ENCODE data around the gene P4HA1. TPM values are rescaled to one million over a fixed set of nuclear protein-coding genes. Genes with fewer than 3 reads are reported as not detected.

The P4HA1 gene
- total and polyA plus RNA-seq, 9 of the 15 experiments (the other 6 are each of a cell fraction or from before 2014, with no cell fraction given): 20.2 to 177 (median 28.6) TPM

DNA sequence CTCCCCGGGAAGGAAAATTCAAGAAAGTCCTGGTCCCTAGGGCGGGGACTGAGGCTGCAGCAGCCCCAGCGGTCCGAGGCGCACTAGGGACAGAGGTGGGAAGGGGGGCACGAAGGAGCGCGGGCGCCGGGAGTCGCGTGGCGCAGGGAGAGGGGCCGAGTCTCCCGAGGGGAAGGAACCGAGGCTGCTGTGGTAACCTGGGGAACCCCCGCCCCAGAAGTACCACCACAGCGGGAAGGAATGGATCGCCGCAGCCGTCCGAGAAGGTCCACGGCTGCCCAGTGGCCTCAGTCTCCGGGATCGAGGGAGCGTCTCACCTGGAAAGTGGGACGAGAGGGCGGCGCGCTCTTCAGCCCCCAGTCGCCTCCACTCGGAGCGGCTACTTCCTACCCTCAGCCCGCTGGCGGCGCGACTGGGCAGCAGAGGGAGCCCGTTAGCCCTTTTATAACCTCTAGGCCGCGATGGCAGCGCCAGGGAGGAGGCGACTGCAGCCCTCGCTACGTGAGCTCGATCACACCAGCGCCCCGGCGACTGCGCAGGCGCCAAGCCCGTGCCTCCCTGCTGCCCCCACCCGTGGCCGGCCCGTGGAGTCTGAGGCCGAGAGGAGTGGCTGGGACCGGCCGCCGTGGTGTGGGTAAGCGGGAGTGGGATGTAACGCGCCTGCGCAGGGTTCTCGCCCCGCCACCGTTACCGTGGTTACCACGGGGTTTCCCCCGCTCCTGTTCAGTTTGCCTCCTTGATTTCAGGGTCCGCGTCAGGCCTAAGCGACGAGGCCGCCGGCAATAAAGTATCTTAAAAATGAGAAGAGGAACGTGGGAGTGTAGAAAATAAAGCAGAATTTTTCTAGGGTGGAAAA is at the start of gene P4HA1 (continued):
- TF ChIP-seq MYC (IDR thresholded peaks at IDR 0.05; ENCODE audit: low read depth, low read length): peak; percentile 81
- TF ChIP-seq MYC (CRISPR knock-in tag; IDR thresholded peaks at IDR 0.05; ENCODE audit: borderline replicate concordance, low read depth): peak; percentile 58; the same call in 1 of the 2 replicates
- TF ChIP-seq ZNF507 (tag; conservative IDR thresholded peaks at IDR 0.05): no peak
- TF ChIP-seq ZNF3 (CRISPR knock-in tag; IDR thresholded peaks at IDR 0.05): no peak
- TF ChIP-seq CBX3 (IDR thresholded peaks at IDR 0.05; ENCODE audit: borderline replicate concordance in 1 of 2, low read length in 2 of 2): peak in 1 of 2 experiments; percentile 89; a peak in 2 of 3 replicates
- 0 out of 2 replicates have a peak, but pooled peaks have one; percentile 22 for TF ChIP-seq ARID3A (IDR thresholded peaks at IDR 0.05; ENCODE audit: borderline replicate concordance, low read depth, low read length)
- no peak for TF ChIP-seq RBM17 (IDR thresholded peaks at IDR 0.05; ENCODE audit: borderline replicate concordance, low read depth, low read length)
- TF ChIP-seq ASH1L (IDR thresholded peaks at IDR 0.05; ENCODE audit: borderline replicate concordance, low read depth, partially characterized antibody): no peak
- peak; percentile 61; the same call in 1 of the 2 replicates for TF ChIP-seq SMARCE1 (IDR thresholded peaks at IDR 0.05)
- TF ChIP-seq ZNF253 (CRISPR knock-in tag; conservative IDR thresholded peaks at IDR 0.05): no peak
- TF ChIP-seq, protein P1, sequence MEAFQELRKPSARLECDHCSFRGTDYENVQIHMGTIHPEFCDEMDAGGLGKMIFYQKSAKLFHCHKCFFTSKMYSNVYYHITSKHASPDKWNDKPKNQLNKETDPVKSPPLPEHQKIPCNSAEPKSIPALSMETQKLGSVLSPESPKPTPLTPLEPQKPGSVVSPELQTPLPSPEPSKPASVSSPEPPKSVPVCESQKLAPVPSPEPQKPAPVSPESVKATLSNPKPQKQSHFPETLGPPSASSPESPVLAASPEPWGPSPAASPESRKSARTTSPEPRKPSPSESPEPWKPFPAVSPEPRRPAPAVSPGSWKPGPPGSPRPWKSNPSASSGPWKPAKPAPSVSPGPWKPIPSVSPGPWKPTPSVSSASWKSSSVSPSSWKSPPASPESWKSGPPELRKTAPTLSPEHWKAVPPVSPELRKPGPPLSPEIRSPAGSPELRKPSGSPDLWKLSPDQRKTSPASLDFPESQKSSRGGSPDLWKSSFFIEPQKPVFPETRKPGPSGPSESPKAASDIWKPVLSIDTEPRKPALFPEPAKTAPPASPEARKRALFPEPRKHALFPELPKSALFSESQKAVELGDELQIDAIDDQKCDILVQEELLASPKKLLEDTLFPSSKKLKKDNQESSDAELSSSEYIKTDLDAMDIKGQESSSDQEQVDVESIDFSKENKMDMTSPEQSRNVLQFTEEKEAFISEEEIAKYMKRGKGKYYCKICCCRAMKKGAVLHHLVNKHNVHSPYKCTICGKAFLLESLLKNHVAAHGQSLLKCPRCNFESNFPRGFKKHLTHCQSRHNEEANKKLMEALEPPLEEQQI (IDR thresholded peaks at IDR 0.05): no peak
- TF ChIP-seq, protein P2, sequence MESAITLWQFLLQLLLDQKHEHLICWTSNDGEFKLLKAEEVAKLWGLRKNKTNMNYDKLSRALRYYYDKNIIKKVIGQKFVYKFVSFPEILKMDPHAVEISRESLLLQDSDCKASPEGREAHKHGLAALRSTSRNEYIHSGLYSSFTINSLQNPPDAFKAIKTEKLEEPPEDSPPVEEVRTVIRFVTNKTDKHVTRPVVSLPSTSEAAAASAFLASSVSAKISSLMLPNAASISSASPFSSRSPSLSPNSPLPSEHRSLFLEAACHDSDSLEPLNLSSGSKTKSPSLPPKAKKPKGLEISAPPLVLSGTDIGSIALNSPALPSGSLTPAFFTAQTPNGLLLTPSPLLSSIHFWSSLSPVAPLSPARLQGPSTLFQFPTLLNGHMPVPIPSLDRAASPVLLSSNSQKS (CRISPR knock-in tag; IDR thresholded peaks at IDR 0.05): no peak
- peak; percentile 66; the same call in 1 of the 2 replicates for TF ChIP-seq BCOR (IDR thresholded peaks at IDR 0.05)
- peak; percentile 76 for TF ChIP-seq ELF4 (CRISPR knock-in tag; IDR thresholded peaks at IDR 0.05)
- TF ChIP-seq, protein P3, sequence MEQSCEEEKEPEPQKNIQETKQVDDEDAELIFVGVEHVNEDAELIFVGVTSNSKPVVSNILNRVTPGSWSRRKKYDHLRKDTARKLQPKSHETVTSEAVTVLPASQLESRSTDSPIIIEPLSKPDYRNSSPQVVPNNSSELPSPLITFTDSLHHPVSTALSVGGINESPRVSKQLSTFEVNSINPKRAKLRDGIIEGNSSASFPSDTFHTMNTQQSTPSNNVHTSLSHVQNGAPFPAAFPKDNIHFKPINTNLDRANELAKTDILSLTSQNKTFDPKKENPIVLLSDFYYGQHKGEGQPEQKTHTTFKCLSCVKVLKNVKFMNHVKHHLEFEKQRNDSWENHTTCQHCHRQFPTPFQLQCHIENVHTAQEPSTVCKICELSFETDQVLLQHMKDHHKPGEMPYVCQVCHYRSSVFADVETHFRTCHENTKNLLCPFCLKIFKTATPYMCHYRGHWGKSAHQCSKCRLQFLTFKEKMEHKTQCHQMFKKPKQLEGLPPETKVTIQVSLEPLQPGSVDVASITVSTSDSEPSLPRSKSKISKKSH (CRISPR knock-in tag; IDR thresholded peaks at IDR 0.05): no peak
- TF ChIP-seq SMAD2 (IDR thresholded peaks at IDR 0.05; ENCODE audit: low read depth, low read length): no peak
- no peak; the same call in none of the 2 replicates for TF ChIP-seq THAP12 (CRISPR knock-in tag; IDR thresholded peaks at IDR 0.05)
- TF ChIP-seq TEAD2 (tag; IDR thresholded peaks at IDR 0.05): no peak
